ENCODE measurements around the gene MCC.

Gene MCC

DNA sequence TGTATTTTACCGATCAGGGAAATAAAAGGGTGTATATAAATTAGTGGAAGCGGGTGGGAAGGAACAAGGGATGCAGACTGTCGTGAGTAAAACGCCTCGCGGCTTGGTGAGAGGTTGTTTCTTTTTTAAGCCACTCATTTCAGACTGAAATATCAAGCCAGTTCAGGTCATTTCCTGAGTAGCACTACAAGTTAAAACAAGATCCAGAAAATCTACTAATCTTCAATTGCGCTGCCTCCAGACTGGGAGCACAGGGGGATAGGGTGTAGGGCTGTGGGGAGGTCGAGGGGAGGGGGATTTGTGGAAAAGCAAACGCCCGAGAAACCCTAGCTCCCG is 194.3 kb downstream of the MCC start:
- Mint-ChIP-seq H3K9me3 (peaks cover under 1% of the 10 kb centered on the region), H3K27ac (peak overlapping the region; percentile 50), H3K36me3 (ENCODE audit: low read depth) (peaks cover 7% of the 10 kb centered on the region), H3K4me3 (peak overlapping the region; percentile 86), H3K27me3 (ENCODE audit: low read depth, poor library complexity) (no peaks in the 10 kb centered on the region), H3K4me1 (peaks cover 59% of the 10 kb centered on the region)
- DNase-seq = no peak
- TF ChIP-seq, protein P1, sequence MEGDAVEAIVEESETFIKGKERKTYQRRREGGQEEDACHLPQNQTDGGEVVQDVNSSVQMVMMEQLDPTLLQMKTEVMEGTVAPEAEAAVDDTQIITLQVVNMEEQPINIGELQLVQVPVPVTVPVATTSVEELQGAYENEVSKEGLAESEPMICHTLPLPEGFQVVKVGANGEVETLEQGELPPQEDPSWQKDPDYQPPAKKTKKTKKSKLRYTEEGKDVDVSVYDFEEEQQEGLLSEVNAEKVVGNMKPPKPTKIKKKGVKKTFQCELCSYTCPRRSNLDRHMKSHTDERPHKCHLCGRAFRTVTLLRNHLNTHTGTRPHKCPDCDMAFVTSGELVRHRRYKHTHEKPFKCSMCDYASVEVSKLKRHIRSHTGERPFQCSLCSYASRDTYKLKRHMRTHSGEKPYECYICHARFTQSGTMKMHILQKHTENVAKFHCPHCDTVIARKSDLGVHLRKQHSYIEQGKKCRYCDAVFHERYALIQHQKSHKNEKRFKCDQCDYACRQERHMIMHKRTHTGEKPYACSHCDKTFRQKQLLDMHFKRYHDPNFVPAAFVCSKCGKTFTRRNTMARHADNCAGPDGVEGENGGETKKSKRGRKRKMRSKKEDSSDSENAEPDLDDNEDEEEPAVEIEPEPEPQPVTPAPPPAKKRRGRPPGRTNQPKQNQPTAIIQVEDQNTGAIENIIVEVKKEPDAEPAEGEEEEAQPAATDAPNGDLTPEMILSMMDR (IDR thresholded peaks at IDR 0.05) = no peak

DNA sequence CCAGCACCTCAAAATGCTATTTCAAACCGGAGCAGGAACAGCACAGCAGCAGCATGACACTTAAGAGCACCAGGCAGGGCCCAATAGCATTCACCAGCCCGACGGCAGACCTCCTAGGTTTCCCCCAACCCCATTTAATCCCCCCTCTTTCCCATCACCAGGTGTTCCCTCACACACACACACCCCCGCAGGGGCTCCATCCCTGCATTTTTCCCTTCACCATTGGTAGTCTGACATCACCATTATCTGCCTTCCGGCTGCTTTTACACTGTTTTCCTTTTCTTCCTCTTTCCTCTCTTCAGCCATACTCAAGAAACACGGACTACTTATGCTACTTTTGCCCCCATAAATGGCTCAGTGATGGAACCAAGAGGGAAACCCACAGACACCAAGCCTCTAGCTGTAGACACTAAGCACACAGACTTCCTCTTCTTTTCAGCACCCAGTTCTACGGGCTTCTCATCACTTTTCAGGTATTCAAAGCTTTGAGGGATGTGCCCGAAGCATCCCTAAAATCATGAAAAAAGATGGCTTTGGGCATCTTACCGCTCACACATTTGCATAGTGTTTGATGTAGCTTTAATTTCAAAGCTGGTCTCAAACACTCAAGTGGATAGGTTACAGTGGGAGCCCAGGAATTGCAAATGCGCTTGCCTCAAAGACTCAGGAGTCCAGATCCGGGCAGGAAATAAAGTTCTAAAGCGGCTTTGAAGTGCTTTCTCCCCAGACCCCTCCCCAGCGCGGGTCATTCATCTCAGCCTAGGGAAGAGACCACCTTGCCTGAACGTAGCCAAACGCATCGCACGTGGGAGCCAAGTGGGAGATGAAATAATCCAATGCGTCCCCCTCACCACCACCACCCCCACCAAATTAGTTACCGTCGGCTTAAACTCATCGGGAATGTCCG is 194.9 kb downstream of the MCC start:
- no peak overlapping the region for H3K27ac Mint-ChIP-seq
- H3K9me3 Mint-ChIP-seq = peaks cover 6% of the 10 kb centered on the region
- DNase-seq = peak; percentile 36
- peak overlapping the region; percentile 86 for H3K4me3 Mint-ChIP-seq
- H3K27me3 Mint-ChIP-seq (ENCODE audit: low read depth, poor library complexity) = no peaks in the 10 kb centered on the region
- TF ChIP-seq, protein P1 (IDR thresholded peaks at IDR 0.05) = no peak
- peaks cover 13% of the 10 kb centered on the region for H3K36me3 Mint-ChIP-seq (ENCODE audit: low read depth)
- H3K4me1 Mint-ChIP-seq = peaks cover 59% of the 10 kb centered on the region

DNA sequence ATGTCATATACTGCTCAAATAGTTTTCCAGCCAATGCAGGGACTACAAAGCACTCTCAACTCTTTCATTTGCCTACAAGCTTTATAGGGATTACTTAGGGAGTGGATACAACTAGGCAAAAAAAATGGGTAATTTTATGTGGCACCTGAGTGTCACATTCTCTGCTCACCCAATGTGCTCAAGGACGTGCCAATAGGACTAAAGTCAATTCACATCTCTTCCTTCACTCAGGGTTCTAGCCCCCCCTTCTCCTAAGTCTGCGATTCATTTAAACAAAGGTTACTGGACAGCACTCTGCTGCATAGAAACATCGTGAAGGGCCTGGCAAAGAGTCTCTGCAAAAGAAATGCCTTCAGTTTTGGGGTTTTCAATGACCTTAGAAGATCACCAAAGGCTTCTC is 195.8 kb downstream of the MCC start:
- DNase-seq = no peak
- no peak overlapping the region for H3K27ac Mint-ChIP-seq
- H3K4me1 Mint-ChIP-seq = peaks cover 59% of the 10 kb centered on the region
- H3K4me3 Mint-ChIP-seq = peak overlapping the region; percentile 86
- peaks cover 15% of the 10 kb centered on the region for H3K9me3 Mint-ChIP-seq
- H3K27me3 Mint-ChIP-seq (ENCODE audit: low read depth, poor library complexity) = no peaks in the 10 kb centered on the region
- TF ChIP-seq, protein P1 (IDR thresholded peaks at IDR 0.05) = no peak
- H3K36me3 Mint-ChIP-seq (ENCODE audit: low read depth) = peaks cover 22% of the 10 kb centered on the region

DNA sequence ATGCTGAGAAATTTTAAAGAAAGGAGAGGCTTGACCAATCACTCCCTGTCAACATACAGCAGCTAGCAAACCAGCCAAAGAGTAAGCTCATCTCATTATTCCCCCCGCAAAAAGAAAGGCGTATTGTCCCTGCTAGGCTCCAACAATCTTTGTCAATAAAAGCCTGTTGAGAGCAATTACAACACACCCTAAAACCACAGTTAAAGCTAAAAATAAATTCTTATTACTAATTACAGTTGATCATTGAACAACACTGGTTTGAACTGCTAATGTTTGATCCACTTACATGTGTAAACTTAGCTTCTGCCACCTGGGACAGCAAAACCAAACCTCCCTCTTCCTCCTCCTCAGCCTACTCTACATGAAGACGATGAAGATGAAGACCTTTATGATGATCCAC is 204.7 kb downstream of the MCC start:
- Mint-ChIP-seq H3K36me3 (ENCODE audit: low read depth) (peaks cover 17% of the 10 kb centered on the region), H3K4me3 (no peak overlapping the region), H3K4me1 (peaks cover 39% of the 10 kb centered on the region), H3K9me3 (peaks cover 14% of the 10 kb centered on the region), H3K27me3 (ENCODE audit: low read depth, poor library complexity) (no peaks in the 10 kb centered on the region), H3K27ac (no peak overlapping the region)
- no peak for DNase-seq
- TF ChIP-seq, protein P1 (IDR thresholded peaks at IDR 0.05) = no peak

DNA sequence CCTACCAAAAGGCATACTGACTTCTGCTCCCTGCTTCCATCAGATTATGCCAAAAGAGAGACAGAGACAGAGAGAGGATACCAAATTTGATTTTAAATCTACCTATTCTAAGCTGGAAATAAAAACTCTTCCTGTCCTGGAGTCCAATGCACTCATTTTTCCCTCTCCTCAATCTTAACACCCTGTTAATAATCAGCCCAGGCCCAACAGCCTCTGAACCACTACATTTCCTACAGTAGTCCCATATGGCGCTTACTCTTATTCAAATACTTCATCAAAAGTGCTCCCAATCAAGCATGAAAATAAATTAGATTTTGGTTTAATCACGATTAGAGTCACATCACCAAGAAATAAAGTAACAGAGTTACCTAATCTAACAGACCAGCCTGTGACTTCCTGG is 205.8 kb downstream of the MCC start:
- peaks cover 39% of the 10 kb centered on the region for H3K4me1 Mint-ChIP-seq
- no peak overlapping the region for H3K4me3 Mint-ChIP-seq
- H3K27ac Mint-ChIP-seq = peak overlapping the region; percentile 96

More for the DNA sequence above, 205.8 kb downstream of the MCC start:
- DNase-seq = no peak
- no peaks in the 10 kb centered on the region for H3K27me3 Mint-ChIP-seq (ENCODE audit: low read depth, poor library complexity)
- TF ChIP-seq, protein P1 (IDR thresholded peaks at IDR 0.05) = no peak
- peaks cover 6% of the 10 kb centered on the region for H3K36me3 Mint-ChIP-seq (ENCODE audit: low read depth)
- H3K9me3 Mint-ChIP-seq = peaks cover 3% of the 10 kb centered on the region
